ENCODE measurements around the gene CYTIP.

- TF ChIP-seq, protein P1, sequence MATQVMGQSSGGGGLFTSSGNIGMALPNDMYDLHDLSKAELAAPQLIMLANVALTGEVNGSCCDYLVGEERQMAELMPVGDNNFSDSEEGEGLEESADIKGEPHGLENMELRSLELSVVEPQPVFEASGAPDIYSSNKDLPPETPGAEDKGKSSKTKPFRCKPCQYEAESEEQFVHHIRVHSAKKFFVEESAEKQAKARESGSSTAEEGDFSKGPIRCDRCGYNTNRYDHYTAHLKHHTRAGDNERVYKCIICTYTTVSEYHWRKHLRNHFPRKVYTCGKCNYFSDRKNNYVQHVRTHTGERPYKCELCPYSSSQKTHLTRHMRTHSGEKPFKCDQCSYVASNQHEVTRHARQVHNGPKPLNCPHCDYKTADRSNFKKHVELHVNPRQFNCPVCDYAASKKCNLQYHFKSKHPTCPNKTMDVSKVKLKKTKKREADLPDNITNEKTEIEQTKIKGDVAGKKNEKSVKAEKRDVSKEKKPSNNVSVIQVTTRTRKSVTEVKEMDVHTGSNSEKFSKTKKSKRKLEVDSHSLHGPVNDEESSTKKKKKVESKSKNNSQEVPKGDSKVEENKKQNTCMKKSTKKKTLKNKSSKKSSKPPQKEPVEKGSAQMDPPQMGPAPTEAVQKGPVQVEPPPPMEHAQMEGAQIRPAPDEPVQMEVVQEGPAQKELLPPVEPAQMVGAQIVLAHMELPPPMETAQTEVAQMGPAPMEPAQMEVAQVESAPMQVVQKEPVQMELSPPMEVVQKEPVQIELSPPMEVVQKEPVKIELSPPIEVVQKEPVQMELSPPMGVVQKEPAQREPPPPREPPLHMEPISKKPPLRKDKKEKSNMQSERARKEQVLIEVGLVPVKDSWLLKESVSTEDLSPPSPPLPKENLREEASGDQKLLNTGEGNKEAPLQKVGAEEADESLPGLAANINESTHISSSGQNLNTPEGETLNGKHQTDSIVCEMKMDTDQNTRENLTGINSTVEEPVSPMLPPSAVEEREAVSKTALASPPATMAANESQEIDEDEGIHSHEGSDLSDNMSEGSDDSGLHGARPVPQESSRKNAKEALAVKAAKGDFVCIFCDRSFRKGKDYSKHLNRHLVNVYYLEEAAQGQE (IDR thresholded peaks at IDR 0.05; ENCODE audit: low read depth), result no peak
- TF ChIP-seq EP300 (IDR thresholded peaks at IDR 0.05; ENCODE audit: borderline replicate concordance) (no peak), TAF1 (IDR thresholded peaks at IDR 0.05; ENCODE audit: low read depth) (no peak), TEAD4 (IDR thresholded peaks at IDR 0.05) (no peak), FOXM1 (IDR thresholded peaks at IDR 0.05; ENCODE audit: borderline replicate concordance, low read depth) (no peak), RAD21 (IDR thresholded peaks at IDR 0.05; ENCODE audit: low read depth) (no peak), TCF12 (IDR thresholded peaks at IDR 0.05; ENCODE audit: low read depth) (no peak), USF1 (IDR thresholded peaks at IDR 0.05) (no peak)
- TF ChIP-seq, protein P2, sequence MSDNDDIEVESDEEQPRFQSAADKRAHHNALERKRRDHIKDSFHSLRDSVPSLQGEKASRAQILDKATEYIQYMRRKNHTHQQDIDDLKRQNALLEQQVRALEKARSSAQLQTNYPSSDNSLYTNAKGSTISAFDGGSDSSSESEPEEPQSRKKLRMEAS (IDR thresholded peaks at IDR 0.05), result no peak
Observed at GRCh38 chr2:157444641-157445040, 752 bp upstream of the CYTIP start.
